SK-N-SH (cell line): Measurements from ENCODE around the gene NLRP1. TPM values are rescaled to one million over a fixed set of nuclear protein-coding genes. Genes with fewer than 3 reads are reported as not detected.

Experiments
- CTCF ChIA-PET: fragments of 300-600, 350-600 bp; formaldehyde crosslinking; extraction: SDS; loops from one replicate; lab custom pipeline; 2021; lab: Yijun Ruan, JAX
- POLR2A ChIA-PET: fragments of 350-600 bp; sonication (Branson Sonifier 250); formaldehyde crosslinking; extraction: SDS; loops from one replicate; lab custom pipeline; 2020; ENCODE audit warnings: antibody characterized with exemption, inconsistent platforms; lab: Yijun Ruan, JAX
- DNase-seq: peaks from one replicate; pipeline ENCODE4 v3.0.0; 2012
- H2AFZ ChIP-seq: fragments of 200-600 bp; sonication (generic); 2 replicates; pipeline ENCODE4 v1.8.1; 2016; ENCODE audit warnings: antibody characterized with exemption, mild to moderate bottlenecking, low read depth
- H3F3A ChIP-seq: fragments of 200-600 bp; sonication (generic); replicated peaks from 2 replicates; pipeline ENCODE3; 2016; ENCODE audit warnings: antibody characterized with exemption, mild to moderate bottlenecking; ENCODE audit not compliant: insufficient read depth
- H3K27ac ChIP-seq, 2 experiments: fragments of 200-500 bp in 1 of 2; fragments of 200-600 bp in 1 of 2; sonication (Bioruptor generic) in 1 of 2; sonication (generic), shearing (Covaris generic) in 1 of 2; 2 replicates each; pipeline versions ENCODE4 v1.5.1 to v1.6.1; 2014 to 2016; ENCODE audit warnings: low read depth in 2 of 2, inconsistent platforms in 1 of 2, low read length in 1 of 2, mild to moderate bottlenecking in 1 of 2, mixed read lengths in 1 of 2
- H3K27me3 ChIP-seq: fragments of 200-600 bp; sonication (generic), shearing (Covaris generic); 2 replicates; pipeline ENCODE4 v1.6.1; 2016; ENCODE audit warnings: mixed run types; ENCODE audit not compliant: insufficient read depth
- H3K36me3 ChIP-seq, 2 experiments: fragments of 200-500 bp in 1 of 2; fragments of 200-600 bp in 1 of 2; sonication (Bioruptor generic) in 1 of 2; sonication (generic) in 1 of 2; replicated peaks in 1 of 2; 2 replicates each; pipeline versions ENCODE3 to v1.5.1; 2014 to 2016; ENCODE audit warnings: low read length in 1 of 2, mild to moderate bottlenecking in 1 of 2; ENCODE audit not compliant: insufficient read depth in 2 of 2, control insufficient read depth in 1 of 2
- H3K4me1 ChIP-seq, 2 experiments: fragments of 200-500 bp in 1 of 2; fragments of 200-600 bp in 1 of 2; sonication (Bioruptor generic) in 1 of 2; sonication (generic), shearing (Covaris generic) in 1 of 2; 2 replicates each; pipeline versions ENCODE4 v1.5.1 to v1.6.1; 2014 to 2016; ENCODE audit warnings: low read depth in 1 of 2, low read length in 1 of 2, mixed run types in 1 of 2; ENCODE audit not compliant: insufficient read depth in 2 of 2, control insufficient read depth in 1 of 2
- H3K4me2 ChIP-seq: fragments of 200-600 bp; sonication (generic), shearing (Covaris generic); 2 replicates; pipeline ENCODE4 v1.6.1; 2017; ENCODE audit warnings: mixed run types
- H3K4me3 ChIP-seq, 2 experiments: fragments of 200-500 bp in 1 of 2; fragments of 200-600 bp in 1 of 2; sonication (Bioruptor generic) in 1 of 2; sonication (generic), shearing (Covaris generic) in 1 of 2; 2 replicates each; pipeline versions ENCODE4 v1.5.1 to v1.8.1; 2014 to 2016; ENCODE audit warnings: low read depth in 2 of 2, inconsistent platforms in 1 of 2, low read length in 1 of 2, mild to moderate bottlenecking in 1 of 2, mixed read lengths in 1 of 2, moderate library complexity in 1 of 2
- H3K79me2 ChIP-seq: fragments of 200-600 bp; sonication (generic); 2 replicates; pipeline ENCODE4 v1.8.1; 2017; ENCODE audit warnings: mild to moderate bottlenecking; ENCODE audit not compliant: insufficient read depth
- H3K9ac ChIP-seq: fragments of 200-600 bp; sonication (generic); 2 replicates; pipeline ENCODE4 v1.6.1; 2017; ENCODE audit warnings: mixed run types
- H3K9me2 ChIP-seq: fragments of 200-600 bp; sonication (generic); 2 replicates; pipeline ENCODE4 v1.6.1; 2017; ENCODE audit warnings: mixed run types
- H3K9me3 ChIP-seq: fragments of 200-600 bp; sonication (generic); 2 replicates; pipeline ENCODE4 v1.6.1; 2017; ENCODE audit warnings: mixed run types, mild to moderate bottlenecking, moderate library complexity
- H4K20me1 ChIP-seq: fragments of 200-600 bp; sonication (generic); 2 replicates; pipeline ENCODE4 v1.6.1; 2017; ENCODE audit warnings: mild to moderate bottlenecking, mixed run types; ENCODE audit not compliant: insufficient read depth
- CHD2 ChIP-seq: fragments of 150-350 bp; IDR thresholded peaks from 2 replicates; pipeline ENCODE4 v1.6.1; 2018; ENCODE audit warnings: low read length; ENCODE audit not compliant: partially characterized antibody
- EZH2phosphoT487 ChIP-seq: fragments of 200-600 bp; sonication (generic); IDR thresholded peaks from 2 replicates; pipeline ENCODE4 v1.6.1; 2017; ENCODE audit warnings: low read depth, mixed run types, mild to moderate bottlenecking, antibody characterized with exemption, moderate library complexity, borderline replicate concordance
- FOXJ3 ChIP-seq: sonication (generic); formaldehyde crosslinking; IDR thresholded peaks from 2 replicates; pipeline ENCODE4 v1.5.1; 2020; ENCODE audit warnings: mild to moderate bottlenecking, missing genetic modification reagents
- FOXM1 ChIP-seq: IDR thresholded peaks from 2 replicates; pipeline ENCODE4 v1.4.0; 2012; ENCODE audit warnings: low read depth, mild to moderate bottlenecking
- MXI1 ChIP-seq: IDR thresholded peaks from 2 replicates; pipeline ENCODE4 v1.6.1; 2012; ENCODE audit warnings: mild to moderate bottlenecking, low read depth, low read length, improper control_type of control experiment
- NRF1 ChIP-seq: IDR thresholded peaks from 2 replicates; pipeline ENCODE4 v1.6.1; 2012; ENCODE audit warnings: low read depth, mild to moderate bottlenecking, low read length
- POLR2AphosphoS5 ChIP-seq: IDR thresholded peaks from 2 replicates; pipeline ENCODE4 v1.6.1; 2012; ENCODE audit warnings: low read depth, low read length
- RAD21 ChIP-seq: IDR thresholded peaks from 2 replicates; pipeline ENCODE4 v1.6.1; 2012; ENCODE audit warnings: mild to moderate bottlenecking, low read length
- RFX5 ChIP-seq: IDR thresholded peaks from 2 replicates; pipeline ENCODE4 v1.6.1; 2012; ENCODE audit warnings: mild to moderate bottlenecking, improper control_type of control experiment, low read length
- SIN3A ChIP-seq: IDR thresholded peaks from 2 replicates; pipeline ENCODE4 v1.6.1; 2012; ENCODE audit warnings: low read depth, mild to moderate bottlenecking, low read length, moderate library complexity, borderline replicate concordance
- TAF1 ChIP-seq: IDR thresholded peaks from 2 replicates; pipeline ENCODE4 v1.6.1; 2012; ENCODE audit warnings: low read depth, mild to moderate bottlenecking, low read length, moderate library complexity, borderline replicate concordance
- WGBS: methylation state at CpG from one replicate; pipeline ENCODE4 v1.1.6; 2017; ENCODE audit warnings: low lambda C conversion rate; 5-methylcytosine and 5-hydroxymethylcytosine counted together
- polyA plus RNA-seq, 3 experiments: library from polyadenylated mRNA; depleted of rRNA; stranded (reverse); fragments of >200 nt; gene quantifications; 2 replicates each; pipeline ENCODE4 v1.2.3, GENCODE V29; 2012
- TF ChIP-seq, protein P1 (sequence below): IDR thresholded peaks from 2 replicates; pipeline ENCODE4 v1.4.0; 2012; ENCODE audit warnings: low read depth, borderline replicate concordance

Gene NLRP1
- polyA plus RNA-seq, 1 of the 3 experiments (the other 2 are of a cell fraction), result 51.4 TPM

DNA sequence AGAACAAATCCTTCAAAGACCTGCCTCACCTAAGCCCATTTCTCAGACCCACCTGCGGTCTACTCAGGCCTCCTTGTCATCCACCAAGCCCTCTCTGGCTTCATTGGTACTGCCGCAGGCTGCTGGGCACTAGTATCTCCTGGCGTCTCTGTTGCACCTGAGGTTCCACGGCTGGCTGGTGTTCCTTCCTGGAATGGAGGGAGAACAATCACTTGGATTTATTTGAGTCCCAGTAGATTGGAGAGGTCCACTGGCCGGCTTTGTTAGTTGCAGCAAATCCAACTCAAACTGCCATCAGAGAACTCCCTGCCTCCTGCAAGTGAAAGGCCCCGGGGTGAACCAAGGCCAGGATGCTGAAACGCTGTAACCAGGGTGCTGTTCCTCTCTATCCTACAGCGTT lies 82.6 kb downstream of the NLRP1 start:
- Histone ChIP-seq H3K9me3 (no peaks in the 10 kb centered on the region), H3K9me2 (no peaks in the 10 kb centered on the region), H4K20me1 (no peaks in the 10 kb centered on the region), H3K79me2 (peaks cover 12% of the 10 kb centered on the region), H3F3A (peaks cover 7% of the 10 kb centered on the region), H3K27me3 (no peaks in the 10 kb centered on the region), H3K27ac (peak overlapping the region; percentile 70 to 83), H3K4me1 (peaks cover 0 to 10% of the 10 kb centered on the region in 2 experiments; a peak in 2 of 4 replicates), H2AFZ (no peak overlapping the region), H3K36me3 (no peaks in the 10 kb centered on the region), H3K9ac (no peak overlapping the region), H3K4me2 (peak overlapping the region; percentile 88; the same call in 1 of the 2 replicates), H3K4me3 (no peak overlapping the region)
- POLR2A ChIA-PET, result interaction anchor here (1.0 to 3.2 kb wide), 3 partner anchors 10 to 26 kb away, joined by 6 to 46 read pairs (median 6); partner anchors contain the start of genes DERL2 and MIS12
- CTCF ChIA-PET, result no interaction called here
- DNase-seq, result no peak
- WGBS, result 93% methylated on average over 8 of the region's 8 CpGs
- no peak for TF ChIP-seq EZH2phosphoT487
- TF ChIP-seq CHD2, result no peak
- TF ChIP-seq FOXM1, result no peak
- no peak for TF ChIP-seq FOXJ3 (CRISPR knock-in tag)
- TF ChIP-seq SIN3A, result no peak
- TF ChIP-seq, protein P1, sequence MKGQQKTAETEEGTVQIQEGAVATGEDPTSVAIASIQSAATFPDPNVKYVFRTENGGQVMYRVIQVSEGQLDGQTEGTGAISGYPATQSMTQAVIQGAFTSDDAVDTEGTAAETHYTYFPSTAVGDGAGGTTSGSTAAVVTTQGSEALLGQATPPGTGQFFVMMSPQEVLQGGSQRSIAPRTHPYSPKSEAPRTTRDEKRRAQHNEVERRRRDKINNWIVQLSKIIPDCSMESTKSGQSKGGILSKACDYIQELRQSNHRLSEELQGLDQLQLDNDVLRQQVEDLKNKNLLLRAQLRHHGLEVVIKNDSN, result no peak
- TF ChIP-seq, all 33 proteins: peak for 0

DNA sequence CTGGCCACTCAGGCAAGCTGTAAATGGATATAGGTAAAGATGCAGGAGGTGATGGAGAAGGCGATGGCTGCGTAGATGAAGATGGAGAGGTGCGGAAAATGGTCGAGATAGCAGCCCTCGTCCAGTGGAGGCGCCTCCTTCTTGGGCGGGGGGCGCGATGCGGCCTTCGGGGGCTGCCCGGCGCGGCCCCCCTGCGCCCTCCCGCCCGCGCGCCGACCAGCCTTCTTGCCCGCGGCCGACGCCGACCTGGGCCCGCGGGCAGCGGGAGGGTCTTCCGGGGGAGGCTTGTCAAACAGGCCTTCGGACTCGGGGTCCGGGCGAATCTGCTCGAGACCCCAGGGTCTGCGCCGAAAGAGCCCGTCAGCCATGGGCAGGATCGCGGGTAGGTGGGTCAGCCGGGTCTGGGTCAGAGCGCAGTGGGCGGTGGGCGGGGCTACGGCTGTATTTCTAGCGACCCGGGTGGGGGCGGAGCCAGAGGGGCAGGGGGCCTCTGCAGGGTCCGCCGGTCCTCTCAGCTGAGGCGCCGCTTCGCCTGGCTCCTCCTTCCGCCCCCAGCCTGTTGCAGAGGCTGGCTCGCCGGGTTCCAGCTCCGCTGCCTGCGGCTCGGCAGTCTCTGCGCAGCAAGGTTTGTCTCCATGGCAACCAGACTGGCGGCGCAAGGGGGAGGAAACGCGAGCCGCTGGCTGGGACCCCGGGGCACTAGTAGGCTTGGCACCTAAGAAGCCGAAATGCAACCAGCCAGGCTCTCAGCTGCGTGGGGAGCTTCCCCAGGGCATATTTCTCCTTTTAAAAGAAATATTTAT lies 83.5 kb downstream of the NLRP1 start:
- Histone ChIP-seq H3K27me3 (no peaks in the 10 kb centered on the region), H3K27ac (peak overlapping the region; percentile 70 to 83), H3K4me2 (peak overlapping the region; percentile 88), H3F3A (peaks cover 7% of the 10 kb centered on the region), H3K36me3 (no peaks in the 10 kb centered on the region), H4K20me1 (no peaks in the 10 kb centered on the region), H3K79me2 (peaks cover 12% of the 10 kb centered on the region), H2AFZ (peak overlapping the region; percentile 86), H3K4me1 (peaks cover 0 to 10% of the 10 kb centered on the region in 2 experiments; a peak in 2 of 4 replicates), H3K9ac (peak overlapping the region; percentile 66), H3K9me3 (no peaks in the 10 kb centered on the region), H3K9me2 (no peaks in the 10 kb centered on the region), H3K4me3 (peak overlapping the region; percentile 65 to 78)
- TF ChIP-seq RFX5, result no peak
- peak; percentile 58 for TF ChIP-seq NRF1
- TF ChIP-seq MXI1, result peak; percentile 59; the same call in 1 of the 2 replicates
- peak; percentile 57; the same call in 1 of the 2 replicates for TF ChIP-seq TAF1
- TF ChIP-seq FOXM1, result no peak
- 0 out of 2 replicates have a peak, but pooled peaks have one; percentile 9 for TF ChIP-seq RAD21
- TF ChIP-seq POLR2AphosphoS5, result peak; percentile 73
- TF ChIP-seq SIN3A, result peak; percentile 17; the same call in 1 of the 2 replicates
- peak; percentile 99 for DNase-seq
- ChIA-PET CTCF (interaction anchor here (1.0 to 2.1 kb wide), 6 partner anchors 12 to 44 kb away, joined by 3 to 7 read pairs (median 3); partner anchors contain the start of genes DERL2 and MIS12), POLR2A (interaction anchor here (1.0 to 3.2 kb wide), 4 partner anchors 9 to 32 kb away, joined by 6 to 46 read pairs (median 10); partner anchors contain the start of genes DERL2, DHX33 and MIS12)
- WGBS, result 2% methylated on average over 22 of the region's 67 CpGs
